Keratinocyte (primary cell): Measurements from ENCODE around the gene SS18. TPM values are rescaled to one million over a fixed set of nuclear protein-coding genes. Genes with fewer than 3 reads are reported as not detected.

ENCODE experiments used
- DNase-seq: peaks from one replicate; pipeline ENCODE4 v3.0.0-alpha.2; 2011; ENCODE audit warnings: low read depth, missing footprints, low spot score
- FAIRE-seq: peaks from 2 replicates; lab custom pipeline; 2011; peaks lifted over from hg19 to GRCh38; lab: Jason Lieb, UNC
- H2AFZ ChIP-seq: 2 replicates; pipeline ENCODE4 v1.6.0; 2012; ENCODE audit warnings: low read length, control low read depth, inconsistent platforms; ENCODE audit not compliant: control insufficient read depth
- H3K27ac ChIP-seq: 2 replicates; pipeline ENCODE4 v1.5.1; 2011; ENCODE audit warnings: low read length; ENCODE audit not compliant: control insufficient read depth, insufficient read depth
- H3K27me3 ChIP-seq: 3 replicates; pipeline ENCODE4 v1.6.0; 2011; ENCODE audit warnings: low read length; ENCODE audit not compliant: control insufficient read depth, insufficient read depth; ENCODE audit errors: extremely low read depth
- H3K36me3 ChIP-seq, 2 experiments: 2 replicates in 1 of 2; 3 replicates in 1 of 2; pipeline ENCODE4 v1.5.1; 2011; ENCODE audit warnings: low read length in 2 of 2, mild to moderate bottlenecking in 1 of 2; ENCODE audit not compliant: control insufficient read depth in 2 of 2, insufficient read depth in 2 of 2; ENCODE audit errors: extremely low read depth in 1 of 2
- H3K4me1 ChIP-seq: 3 replicates; pipeline ENCODE4 v1.5.1; 2011; ENCODE audit warnings: low read length; ENCODE audit not compliant: control insufficient read depth, insufficient read depth; ENCODE audit errors: extremely low read depth
- H3K4me2 ChIP-seq: 3 replicates; pipeline ENCODE4 v1.6.0; 2011; ENCODE audit warnings: low read depth, low read length; ENCODE audit not compliant: control insufficient read depth, insufficient read depth; ENCODE audit errors: extremely low read depth
- H3K4me3 ChIP-seq, 3 experiments: fragments of 200-600 bp in 1 of 3; sonication (generic) in 1 of 3; 2 replicates in 2 of 3; 3 replicates in 1 of 3; pipeline ENCODE4 v1.5.1; 2011 to 2016; ENCODE audit warnings: low read length in 3 of 3, mild to moderate bottlenecking in 3 of 3, control low read depth in 2 of 3, inconsistent platforms in 1 of 3, low read depth in 1 of 3, mixed read lengths in 1 of 3, mixed run types in 1 of 3, moderate library complexity in 1 of 3; ENCODE audit not compliant: control insufficient read depth in 2 of 3, insufficient read depth in 2 of 3; ENCODE audit errors: extremely low read depth in 1 of 3
- H3K79me2 ChIP-seq: 2 replicates; pipeline ENCODE4 v1.6.0; 2012; ENCODE audit warnings: low read length; ENCODE audit not compliant: control insufficient read depth, insufficient read depth
- H3K9ac ChIP-seq: 3 replicates; pipeline ENCODE4 v1.6.0; 2011; ENCODE audit warnings: low read length; ENCODE audit not compliant: control insufficient read depth, insufficient read depth; ENCODE audit errors: extremely low read depth
- H3K9me1 ChIP-seq: 3 replicates; pipeline ENCODE4 v1.6.0; 2011; ENCODE audit warnings: low read length; ENCODE audit not compliant: control insufficient read depth, insufficient read depth; ENCODE audit errors: extremely low read depth
- H3K9me3 ChIP-seq: 2 replicates; pipeline ENCODE4 v1.5.1; 2012; ENCODE audit warnings: low read depth, low read length; ENCODE audit not compliant: control insufficient read depth
- H4K20me1 ChIP-seq: 3 replicates; pipeline ENCODE4 v1.6.0; 2011; ENCODE audit warnings: low read length; ENCODE audit not compliant: control insufficient read depth, insufficient read depth; ENCODE audit errors: extremely low read depth
- EZH2 ChIP-seq: IDR thresholded peaks from one replicate; pipeline ENCODE4 v1.6.1; 2012; ENCODE audit warnings: inconsistent platforms, mild to moderate bottlenecking, low read length, moderate library complexity
- dilution Hi-C: fragments of 300-500 bp; cut with MboI; formaldehyde crosslinking; loops from one replicate; pipeline ENCODE4 v1.7.0; 2020; ENCODE audit warnings: low sequenced_read_pairs; ENCODE audit not compliant: extremely low pct_ligation_motif_present
- polyA plus RNA-seq, 5 experiments: library from polyadenylated mRNA; depleted of rRNA in 3 of 5; stranded (reverse) in 3 of 5; stranded (forward) in 1 of 5; unstranded in 1 of 5; fragments of >200 nt; gene quantifications; 1 replicate in 1 of 5; 2 replicates in 3 of 5; 3 replicates in 1 of 5; pipeline versions ENCODE4 v1.2.1 to v1.2.3, GENCODE V29; 2011 to 2012; ENCODE audit warnings: missing spikeins in 2 of 5, low read depth in 1 of 5, low replicate concordance in 1 of 5
- TF ChIP-seq, protein P1 (sequence below), 3 experiments: IDR thresholded peaks in 1 of 3; conservative IDR thresholded peaks in 1 of 3; optimal IDR thresholded peaks in 1 of 3; 2 replicates in 2 of 3; 3 replicates in 1 of 3; pipeline versions ENCODE3 to v1.5.1; 2011; ENCODE audit warnings: low read length in 3 of 3, mild to moderate bottlenecking in 3 of 3, moderate library complexity in 2 of 3, control low read depth in 1 of 3, inconsistent platforms in 1 of 3; ENCODE audit not compliant: insufficient read depth in 2 of 3; ENCODE audit errors: extremely low read depth in 1 of 3

The SS18 gene
- polyA plus RNA-seq, 1 donor (not counting 4 experiments of a cell fraction or from before 2014, with no cell fraction given): 140 TPM

GRCh38 chr18:26003817-26004216 is 86.6 kb downstream of the SS18 start:
- Histone ChIP-seq H3K27ac (no peak overlapping the region), H2AFZ (no peak overlapping the region), H3K9me1 (no peaks in the 10 kb centered on the region), H3K9me3 (no peaks in the 10 kb centered on the region), H3K36me3 (no peaks in the 10 kb centered on the region), H3K4me2 (no peak overlapping the region), H3K27me3 (no peaks in the 10 kb centered on the region), H4K20me1 (no peaks in the 10 kb centered on the region), H3K4me1 (no peaks in the 10 kb centered on the region), H3K4me3 (no peak overlapping the region), H3K9ac (no peak overlapping the region), H3K79me2 (no peaks in the 10 kb centered on the region)
- dilution Hi-C loops: no loop called here
- no peak for FAIRE-seq
- DNase-seq: no peak
- no peak for TF ChIP-seq EZH2
- TF ChIP-seq, protein P1, sequence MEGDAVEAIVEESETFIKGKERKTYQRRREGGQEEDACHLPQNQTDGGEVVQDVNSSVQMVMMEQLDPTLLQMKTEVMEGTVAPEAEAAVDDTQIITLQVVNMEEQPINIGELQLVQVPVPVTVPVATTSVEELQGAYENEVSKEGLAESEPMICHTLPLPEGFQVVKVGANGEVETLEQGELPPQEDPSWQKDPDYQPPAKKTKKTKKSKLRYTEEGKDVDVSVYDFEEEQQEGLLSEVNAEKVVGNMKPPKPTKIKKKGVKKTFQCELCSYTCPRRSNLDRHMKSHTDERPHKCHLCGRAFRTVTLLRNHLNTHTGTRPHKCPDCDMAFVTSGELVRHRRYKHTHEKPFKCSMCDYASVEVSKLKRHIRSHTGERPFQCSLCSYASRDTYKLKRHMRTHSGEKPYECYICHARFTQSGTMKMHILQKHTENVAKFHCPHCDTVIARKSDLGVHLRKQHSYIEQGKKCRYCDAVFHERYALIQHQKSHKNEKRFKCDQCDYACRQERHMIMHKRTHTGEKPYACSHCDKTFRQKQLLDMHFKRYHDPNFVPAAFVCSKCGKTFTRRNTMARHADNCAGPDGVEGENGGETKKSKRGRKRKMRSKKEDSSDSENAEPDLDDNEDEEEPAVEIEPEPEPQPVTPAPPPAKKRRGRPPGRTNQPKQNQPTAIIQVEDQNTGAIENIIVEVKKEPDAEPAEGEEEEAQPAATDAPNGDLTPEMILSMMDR (optimal IDR thresholded peaks at IDR 0.05 in 1 of 3, IDR thresholded peaks at IDR 0.05 in 1 of 3, conservative IDR thresholded peaks at IDR 0.05 in 1 of 3; ENCODE audit: extremely low read depth in 1 of 3, insufficient read depth in 2 of 3, low read length in 3 of 3): no peak

GRCh38 chr18:26003356-26003755 is 87.1 kb downstream of the SS18 start:
- Histone ChIP-seq H3K4me3 (no peak overlapping the region), H4K20me1 (no peaks in the 10 kb centered on the region), H3K36me3 (no peaks in the 10 kb centered on the region), H3K9me3 (no peaks in the 10 kb centered on the region), H3K4me2 (no peak overlapping the region), H3K27ac (no peak overlapping the region), H3K27me3 (no peaks in the 10 kb centered on the region), H3K9me1 (no peaks in the 10 kb centered on the region), H3K79me2 (no peaks in the 10 kb centered on the region), H3K4me1 (no peaks in the 10 kb centered on the region), H3K9ac (no peak overlapping the region), H2AFZ (no peak overlapping the region)
- dilution Hi-C loops: no loop called here
- FAIRE-seq: no peak
- DNase-seq: no peak
- no peak for TF ChIP-seq EZH2
- TF ChIP-seq, protein P1 (optimal IDR thresholded peaks at IDR 0.05 in 1 of 3, IDR thresholded peaks at IDR 0.05 in 1 of 3, conservative IDR thresholded peaks at IDR 0.05 in 1 of 3; ENCODE audit: extremely low read depth in 1 of 3, insufficient read depth in 2 of 3, low read length in 3 of 3): no peak
